Measurements from ENCODE around the gene LRP1B. TPM values are rescaled to one million over a fixed set of nuclear protein-coding genes. Genes with fewer than 3 reads are reported as not detected.

LRP1B gene
- polyA plus RNA-seq, 1 donor from 2014 or later: 12.7 TPM

DNA sequence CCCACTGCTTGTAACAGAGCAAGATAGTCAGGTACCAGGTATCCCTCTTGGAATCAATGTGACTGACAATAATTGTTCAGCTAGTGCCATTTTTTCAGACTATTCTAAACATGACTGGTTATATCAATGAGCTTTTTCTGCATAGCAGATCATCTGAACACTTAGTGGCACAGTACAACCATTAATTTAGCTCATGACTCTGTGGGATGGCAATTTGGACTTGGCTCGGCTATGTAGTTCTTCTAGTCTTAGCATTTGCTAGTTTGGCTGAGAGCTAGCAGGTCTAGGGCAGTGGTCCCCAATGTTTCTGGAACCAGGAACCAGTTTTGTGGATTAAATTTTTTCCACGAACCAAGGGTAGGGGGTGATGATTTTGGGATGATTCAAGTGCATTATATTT, 1929.2 kb downstream of the LRP1B start:
- TF ChIP-seq MXI1 (conservative IDR thresholded peaks at IDR 0.05; ENCODE audit: poor library complexity, severe bottlenecking) (no peak), POLR2AphosphoS5 (IDR thresholded peaks at IDR 0.05) (no peak), EP300 (conservative IDR thresholded peaks at IDR 0.05; ENCODE audit: poor library complexity, severe bottlenecking) (no peak), RAD21 (conservative IDR thresholded peaks at IDR 0.05) (no peak), TAF1 (IDR thresholded peaks at IDR 0.05; ENCODE audit: low read depth) (no peak)
- TF ChIP-seq, protein P1, sequence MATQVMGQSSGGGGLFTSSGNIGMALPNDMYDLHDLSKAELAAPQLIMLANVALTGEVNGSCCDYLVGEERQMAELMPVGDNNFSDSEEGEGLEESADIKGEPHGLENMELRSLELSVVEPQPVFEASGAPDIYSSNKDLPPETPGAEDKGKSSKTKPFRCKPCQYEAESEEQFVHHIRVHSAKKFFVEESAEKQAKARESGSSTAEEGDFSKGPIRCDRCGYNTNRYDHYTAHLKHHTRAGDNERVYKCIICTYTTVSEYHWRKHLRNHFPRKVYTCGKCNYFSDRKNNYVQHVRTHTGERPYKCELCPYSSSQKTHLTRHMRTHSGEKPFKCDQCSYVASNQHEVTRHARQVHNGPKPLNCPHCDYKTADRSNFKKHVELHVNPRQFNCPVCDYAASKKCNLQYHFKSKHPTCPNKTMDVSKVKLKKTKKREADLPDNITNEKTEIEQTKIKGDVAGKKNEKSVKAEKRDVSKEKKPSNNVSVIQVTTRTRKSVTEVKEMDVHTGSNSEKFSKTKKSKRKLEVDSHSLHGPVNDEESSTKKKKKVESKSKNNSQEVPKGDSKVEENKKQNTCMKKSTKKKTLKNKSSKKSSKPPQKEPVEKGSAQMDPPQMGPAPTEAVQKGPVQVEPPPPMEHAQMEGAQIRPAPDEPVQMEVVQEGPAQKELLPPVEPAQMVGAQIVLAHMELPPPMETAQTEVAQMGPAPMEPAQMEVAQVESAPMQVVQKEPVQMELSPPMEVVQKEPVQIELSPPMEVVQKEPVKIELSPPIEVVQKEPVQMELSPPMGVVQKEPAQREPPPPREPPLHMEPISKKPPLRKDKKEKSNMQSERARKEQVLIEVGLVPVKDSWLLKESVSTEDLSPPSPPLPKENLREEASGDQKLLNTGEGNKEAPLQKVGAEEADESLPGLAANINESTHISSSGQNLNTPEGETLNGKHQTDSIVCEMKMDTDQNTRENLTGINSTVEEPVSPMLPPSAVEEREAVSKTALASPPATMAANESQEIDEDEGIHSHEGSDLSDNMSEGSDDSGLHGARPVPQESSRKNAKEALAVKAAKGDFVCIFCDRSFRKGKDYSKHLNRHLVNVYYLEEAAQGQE (IDR thresholded peaks at IDR 0.05; ENCODE audit: borderline replicate concordance): no peak
- no peaks in the 10 kb centered on the region for H3K79me2 ChIP-seq (replicated peaks; ENCODE audit: insufficient read depth, low read length)
- no peaks in the 10 kb centered on the region for H3K36me3 ChIP-seq (ENCODE audit: insufficient read depth, low read length)

GRCh38 chr2:140200764-140201163, 1930.1 kb downstream of the LRP1B start:
- Histone ChIP-seq H3K4me3 (ENCODE audit: low read length) (no peak overlapping the region), H3K79me2 (replicated peaks; ENCODE audit: insufficient read depth, low read length) (no peaks in the 10 kb centered on the region), H3K27ac (ENCODE audit: low read length) (no peak overlapping the region), H3K4me2 (ENCODE audit: low read length) (no peak overlapping the region), H3F3A (ENCODE audit: insufficient read depth, low read length, poor library complexity, severe bottlenecking) (no peaks in the 10 kb centered on the region), H3K9me2 (ENCODE audit: insufficient read depth, low read length) (no peaks in the 10 kb centered on the region), H3K36me3 (ENCODE audit: insufficient read depth, low read length) (no peaks in the 10 kb centered on the region), H2AFZ (ENCODE audit: low read depth, low read length) (no peak overlapping the region), H3K9ac (ENCODE audit: low read length) (no peak overlapping the region), H3K9me3 (ENCODE audit: low read length) (no peaks in the 10 kb centered on the region), H3K27me3 (ENCODE audit: insufficient read depth, low read depth, low read length) (no peaks in the 10 kb centered on the region), H4K20me1 (ENCODE audit: insufficient read depth) (no peaks in the 10 kb centered on the region)
- TF ChIP-seq TAF1 (IDR thresholded peaks at IDR 0.05; ENCODE audit: low read depth) (no peak), POLR2AphosphoS5 (IDR thresholded peaks at IDR 0.05) (no peak), RAD21 (conservative IDR thresholded peaks at IDR 0.05) (no peak), MXI1 (conservative IDR thresholded peaks at IDR 0.05; ENCODE audit: poor library complexity, severe bottlenecking) (no peak), SMC3 (conservative IDR thresholded peaks at IDR 0.05; ENCODE audit: poor library complexity) (no peak), EZH2 (IDR thresholded peaks at IDR 0.05; ENCODE audit: borderline replicate concordance, insufficient read depth, low read length, poor library complexity, severe bottlenecking) (no peak), EP300 (conservative IDR thresholded peaks at IDR 0.05; ENCODE audit: poor library complexity, severe bottlenecking) (no peak)
- TF ChIP-seq, protein P1 (IDR thresholded peaks at IDR 0.05; ENCODE audit: borderline replicate concordance): no peak
- TF ChIP-seq, protein P2, sequence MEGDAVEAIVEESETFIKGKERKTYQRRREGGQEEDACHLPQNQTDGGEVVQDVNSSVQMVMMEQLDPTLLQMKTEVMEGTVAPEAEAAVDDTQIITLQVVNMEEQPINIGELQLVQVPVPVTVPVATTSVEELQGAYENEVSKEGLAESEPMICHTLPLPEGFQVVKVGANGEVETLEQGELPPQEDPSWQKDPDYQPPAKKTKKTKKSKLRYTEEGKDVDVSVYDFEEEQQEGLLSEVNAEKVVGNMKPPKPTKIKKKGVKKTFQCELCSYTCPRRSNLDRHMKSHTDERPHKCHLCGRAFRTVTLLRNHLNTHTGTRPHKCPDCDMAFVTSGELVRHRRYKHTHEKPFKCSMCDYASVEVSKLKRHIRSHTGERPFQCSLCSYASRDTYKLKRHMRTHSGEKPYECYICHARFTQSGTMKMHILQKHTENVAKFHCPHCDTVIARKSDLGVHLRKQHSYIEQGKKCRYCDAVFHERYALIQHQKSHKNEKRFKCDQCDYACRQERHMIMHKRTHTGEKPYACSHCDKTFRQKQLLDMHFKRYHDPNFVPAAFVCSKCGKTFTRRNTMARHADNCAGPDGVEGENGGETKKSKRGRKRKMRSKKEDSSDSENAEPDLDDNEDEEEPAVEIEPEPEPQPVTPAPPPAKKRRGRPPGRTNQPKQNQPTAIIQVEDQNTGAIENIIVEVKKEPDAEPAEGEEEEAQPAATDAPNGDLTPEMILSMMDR (IDR thresholded peaks at IDR 0.05; ENCODE audit: poor library complexity, severe bottlenecking): no peak

More for the DNA sequence above, 1929.2 kb downstream of the LRP1B start:
- no peak overlapping the region for H3K9ac ChIP-seq (ENCODE audit: low read length)
- no peaks in the 10 kb centered on the region for H3F3A ChIP-seq (ENCODE audit: insufficient read depth, low read length, poor library complexity, severe bottlenecking)
- H3K9me2 ChIP-seq (ENCODE audit: insufficient read depth, low read length): no peaks in the 10 kb centered on the region
- H3K4me2 ChIP-seq (ENCODE audit: low read length): no peak overlapping the region
- H2AFZ ChIP-seq (ENCODE audit: low read depth, low read length): no peak overlapping the region
- H3K27ac ChIP-seq (ENCODE audit: low read length): no peak overlapping the region
- no peak overlapping the region for H3K4me3 ChIP-seq (ENCODE audit: low read length)
- no peaks in the 10 kb centered on the region for H4K20me1 ChIP-seq (ENCODE audit: insufficient read depth)
- no peaks in the 10 kb centered on the region for H3K27me3 ChIP-seq (ENCODE audit: insufficient read depth, low read depth, low read length)
- no peaks in the 10 kb centered on the region for H3K9me3 ChIP-seq (ENCODE audit: low read length)

Measured in neural cell (in vitro differentiated cells).